ENCODE data around the gene PDRG1. TPM values are rescaled to one million over a fixed set of nuclear protein-coding genes. Genes with fewer than 3 reads are reported as not detected.
"Not testable (repeated sequence)": the region's sequence is repeated elsewhere in the genome, so short reads cannot be mapped to it uniquely, and the experiment has no call there.

PDRG1 gene
- total RNA-seq, 1 donor from 2014 or later = 20.6 TPM

DNA sequence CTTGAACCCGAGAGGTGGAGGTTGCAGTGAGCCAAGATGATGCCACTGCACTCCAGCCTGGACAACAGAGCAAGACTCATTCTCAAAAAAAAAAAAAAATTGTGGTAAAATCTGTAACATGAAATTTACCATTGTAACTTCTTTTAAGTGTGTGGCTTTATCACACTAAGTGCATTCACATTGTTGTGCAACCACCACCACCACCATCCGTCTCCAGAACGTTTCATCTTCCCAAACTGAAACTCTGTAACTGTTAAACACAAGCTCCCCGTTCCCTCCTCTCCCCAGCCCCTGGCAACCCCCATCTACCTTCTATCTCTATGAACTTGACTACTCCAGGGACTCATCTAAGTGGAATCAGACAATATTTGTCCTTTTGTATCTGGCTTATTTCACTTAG lies 29.7 kb downstream of the PDRG1 start:
- H3K4me3 Mint-ChIP-seq (ENCODE audit: unreplicated experiment) = no peak overlapping the region
- H2AFZ ChIP-seq (ENCODE audit: low read depth, low read length) = no peak overlapping the region
- no peak for TF ChIP-seq CTCF (IDR thresholded peaks at IDR 0.05; ENCODE audit: insufficient read depth, low read depth, low read length)
- TF ChIP-seq EZH2 (IDR thresholded peaks at IDR 0.05; ENCODE audit: insufficient read depth, low read length) = no peak

GRCh38 chr20:31921480-31921879 lies 30.4 kb downstream of the PDRG1 start:
- H3K4me3 ChIP-seq (ENCODE audit: insufficient read depth, low read depth, low read length); H2AFZ ChIP-seq (ENCODE audit: low read depth, low read length); DNase-seq (ENCODE audit: low read depth); H3K4me1 Mint-ChIP-seq (ENCODE audit: low read depth, unreplicated experiment); H3K36me3 Mint-ChIP-seq (ENCODE audit: low read depth, unreplicated experiment); H3K4me2 ChIP-seq (ENCODE audit: low read length); H3K27ac Mint-ChIP-seq (ENCODE audit: unreplicated experiment); H3K4me3 Mint-ChIP-seq (ENCODE audit: unreplicated experiment); H3K79me2 ChIP-seq (ENCODE audit: insufficient read depth, low read length); H3K9me3 ChIP-seq (ENCODE audit: insufficient read depth, low read depth, low read length); H3K9ac ChIP-seq (ENCODE audit: low read length); H3K9me3 Mint-ChIP-seq (ENCODE audit: unreplicated experiment); H4K20me1 ChIP-seq (ENCODE audit: insufficient read depth, low read length); H3K27ac ChIP-seq (ENCODE audit: low read depth, low read length); FAIRE-seq; H3K36me3 ChIP-seq (ENCODE audit: insufficient read depth, low read length); H3K4me1 ChIP-seq (ENCODE audit: insufficient read depth, low read length): not testable (repeated sequence)
- peaks cover 13% of the 10 kb centered on the region for H3K27me3 ChIP-seq (ENCODE audit: insufficient read depth, low read length)
- peaks cover 22% of the 10 kb centered on the region for H3K27me3 Mint-ChIP-seq (ENCODE audit: low read depth, unreplicated experiment)

More for the DNA sequence above, 29.7 kb downstream of the PDRG1 start:
- no peak overlapping the region for H3K27ac Mint-ChIP-seq (ENCODE audit: unreplicated experiment)
- Histone ChIP-seq H4K20me1 (ENCODE audit: insufficient read depth, low read length) (no peaks in the 10 kb centered on the region), H3K36me3 (ENCODE audit: insufficient read depth, low read length) (no peaks in the 10 kb centered on the region), H3K4me3 (ENCODE audit: insufficient read depth, low read depth, low read length) (no peak overlapping the region), H3K9me3 (ENCODE audit: insufficient read depth, low read depth, low read length) (no peaks in the 10 kb centered on the region), H3K27ac (ENCODE audit: low read depth, low read length) (no peak overlapping the region), H3K79me2 (ENCODE audit: insufficient read depth, low read length) (no peaks in the 10 kb centered on the region), H3K4me1 (ENCODE audit: insufficient read depth, low read length) (no peaks in the 10 kb centered on the region), H3K27me3 (ENCODE audit: insufficient read depth, low read length) (peaks cover 12% of the 10 kb centered on the region), H3K4me2 (ENCODE audit: low read length) (no peak overlapping the region), H3K9ac (ENCODE audit: low read length) (no peak overlapping the region)
- FAIRE-seq (no peak), DNase-seq (ENCODE audit: low read depth) (no peak)
- H3K27me3 Mint-ChIP-seq (ENCODE audit: low read depth, unreplicated experiment) = peaks cover 22% of the 10 kb centered on the region
- H3K36me3 Mint-ChIP-seq (ENCODE audit: low read depth, unreplicated experiment) = no peaks in the 10 kb centered on the region
- peaks cover 4% of the 10 kb centered on the region for H3K4me1 Mint-ChIP-seq (ENCODE audit: low read depth, unreplicated experiment)
- peaks cover 3% of the 10 kb centered on the region for H3K9me3 Mint-ChIP-seq (ENCODE audit: unreplicated experiment)

- TF ChIP-seq EZH2 (IDR thresholded peaks at IDR 0.05; ENCODE audit: insufficient read depth, low read length) = no peak
- no peak for TF ChIP-seq CTCF (IDR thresholded peaks at IDR 0.05; ENCODE audit: insufficient read depth, low read depth, low read length)
- no peaks in the 10 kb centered on the region for H3K9me3 ChIP-seq (ENCODE audit: insufficient read depth, low read depth, low read length)
- Mint-ChIP-seq H3K9me3 (ENCODE audit: unreplicated experiment) (peaks cover 3% of the 10 kb centered on the region), H3K27ac (ENCODE audit: unreplicated experiment) (no peak overlapping the region), H3K36me3 (ENCODE audit: low read depth, unreplicated experiment) (no peaks in the 10 kb centered on the region), H3K27me3 (ENCODE audit: low read depth, unreplicated experiment) (peaks cover 22% of the 10 kb centered on the region), H3K4me1 (ENCODE audit: low read depth, unreplicated experiment) (peaks cover 4% of the 10 kb centered on the region), H3K4me3 (ENCODE audit: unreplicated experiment) (no peak overlapping the region)
- no peak overlapping the region for H3K9ac ChIP-seq (ENCODE audit: low read length)
- H3K27me3 ChIP-seq (ENCODE audit: insufficient read depth, low read length) = peaks cover 13% of the 10 kb centered on the region
- H3K4me2 ChIP-seq (ENCODE audit: low read length) = no peak overlapping the region
- DNase-seq (ENCODE audit: low read depth) = no peak
- no peak for FAIRE-seq
- H3K79me2 ChIP-seq (ENCODE audit: insufficient read depth, low read length) = no peaks in the 10 kb centered on the region
- no peak overlapping the region for H3K4me3 ChIP-seq (ENCODE audit: insufficient read depth, low read depth, low read length)
- H3K27ac ChIP-seq (ENCODE audit: low read depth, low read length) = no peak overlapping the region
- no peaks in the 10 kb centered on the region for H4K20me1 ChIP-seq (ENCODE audit: insufficient read depth, low read length)
- no peak overlapping the region for H2AFZ ChIP-seq (ENCODE audit: low read depth, low read length)
- no peaks in the 10 kb centered on the region for H3K36me3 ChIP-seq (ENCODE audit: insufficient read depth, low read length)
- H3K4me1 ChIP-seq (ENCODE audit: insufficient read depth, low read length) = no peaks in the 10 kb centered on the region
These were observed 31.5 kb downstream of the PDRG1 start for GRCh38 chr20:31920275-31920855.

All from astrocyte (in vitro differentiated cells and primary cell).